ENCODE measurements around the gene TMEM267.
"Not testable (repeated sequence)": the region's sequence is repeated elsewhere in the genome, so short reads cannot be mapped to it uniquely, and the experiment has no call there.

GRCh38 chr5:43465455-43465854, 18.2 kb downstream of the TMEM267 start:
- not testable (repeated sequence) for TF ChIP-seq EP300, CTCF (IDR thresholded peaks at IDR 0.05)
